Measurements from ENCODE around the gene SPINK4.

The SPINK4 gene

DNA sequence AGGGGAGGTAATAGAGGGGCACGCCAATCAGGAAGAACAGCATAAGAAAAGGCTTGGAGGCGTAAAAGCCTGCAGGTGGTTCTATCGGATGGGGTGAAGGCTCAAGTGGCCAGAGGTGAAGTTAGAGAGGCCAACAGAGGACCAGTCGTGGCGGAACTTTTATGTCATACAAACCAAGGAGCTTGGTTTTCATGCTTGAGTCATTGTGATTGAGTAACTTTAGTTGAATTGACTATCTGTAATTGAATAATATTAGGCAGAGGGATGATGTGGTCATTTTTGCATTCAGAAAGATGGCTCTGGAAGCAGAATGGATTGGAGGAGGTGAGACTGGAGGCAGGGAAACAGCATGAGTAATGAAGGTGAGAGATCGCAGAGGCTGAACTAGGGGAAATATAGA is 7.2 kb upstream of the SPINK4 start:
- no peaks in the 10 kb centered on the region for H3K9me3 ChIP-seq (replicated peaks; ENCODE audit: insufficient read depth, low read length)
- no peaks in the 10 kb centered on the region for H3K79me2 ChIP-seq (ENCODE audit: low read length)
- H3K27ac ChIP-seq (ENCODE audit: low read length), result no peak overlapping the region
- no peaks in the 10 kb centered on the region for H3K27me3 ChIP-seq (replicated peaks; ENCODE audit: insufficient read depth, low read length)
- H3K4me2 ChIP-seq (ENCODE audit: low read depth, low read length), result no peak overlapping the region
- no peak overlapping the region for H3K9ac ChIP-seq (ENCODE audit: low read length)
- H3K4me3 ChIP-seq (ENCODE audit: low read length), result no peak overlapping the region
- no peaks in the 10 kb centered on the region for H3F3A ChIP-seq (ENCODE audit: insufficient read depth, low read length)
- no peaks in the 10 kb centered on the region for H4K20me1 ChIP-seq (ENCODE audit: insufficient read depth, low read length)
- peak; percentile 2 for DNase-seq
- no peaks in the 10 kb centered on the region for H3K9me2 ChIP-seq (replicated peaks; ENCODE audit: insufficient read depth, low read length)
- no peaks in the 10 kb centered on the region for H3K36me3 ChIP-seq (replicated peaks; ENCODE audit: insufficient read depth, low read length)
- no peaks in the 10 kb centered on the region for H3K4me1 ChIP-seq (ENCODE audit: low read length)
- TF ChIP-seq EZH2phosphoT487 (IDR thresholded peaks at IDR 0.05; ENCODE audit: low read length), result no peak
- no peak for TF ChIP-seq EZH2 (optimal IDR thresholded peaks at IDR 0.05; ENCODE audit: low read depth, low read length)
- no peak for TF ChIP-seq CTCF (IDR thresholded peaks at IDR 0.05; ENCODE audit: low read length)
- no peak overlapping the region for H2AFZ ChIP-seq (ENCODE audit: low read length)

- H3K36me3 ChIP-seq (replicated peaks; ENCODE audit: insufficient read depth, low read length), result no peaks in the 10 kb centered on the region
- H3K9ac ChIP-seq (ENCODE audit: low read length), result no peak overlapping the region
- H3K27ac ChIP-seq (ENCODE audit: low read length), result no peak overlapping the region
- DNase-seq, result peak; percentile 4
- H3K9me3 ChIP-seq (replicated peaks; ENCODE audit: insufficient read depth, low read length), result no peaks in the 10 kb centered on the region
- H3K4me2 ChIP-seq (ENCODE audit: low read depth, low read length), result no peak overlapping the region
- H2AFZ ChIP-seq (ENCODE audit: low read length), result no peak overlapping the region
- no peaks in the 10 kb centered on the region for H3K4me1 ChIP-seq (ENCODE audit: low read length)
- H3F3A ChIP-seq (ENCODE audit: insufficient read depth, low read length), result no peaks in the 10 kb centered on the region
- no peak overlapping the region for H3K4me3 ChIP-seq (ENCODE audit: low read length)
- TF ChIP-seq EZH2phosphoT487 (IDR thresholded peaks at IDR 0.05; ENCODE audit: low read length), result no peak
- no peak for TF ChIP-seq EZH2 (optimal IDR thresholded peaks at IDR 0.05; ENCODE audit: low read depth, low read length)
- no peaks in the 10 kb centered on the region for H4K20me1 ChIP-seq (ENCODE audit: insufficient read depth, low read length)
- H3K9me2 ChIP-seq (replicated peaks; ENCODE audit: insufficient read depth, low read length), result no peaks in the 10 kb centered on the region
- no peaks in the 10 kb centered on the region for H3K79me2 ChIP-seq (ENCODE audit: low read length)
- no peaks in the 10 kb centered on the region for H3K27me3 ChIP-seq (replicated peaks; ENCODE audit: insufficient read depth, low read length)
Measured at GRCh38 chr9:33233626-33234342, 6.2 kb upstream of the SPINK4 start.

- no peak overlapping the region for H3K9ac ChIP-seq (ENCODE audit: low read length)
- H3K9me2 ChIP-seq (replicated peaks; ENCODE audit: insufficient read depth, low read length), result no peaks in the 10 kb centered on the region
- no peak for DNase-seq
- H3K4me2 ChIP-seq (ENCODE audit: low read depth, low read length), result no peak overlapping the region
- TF ChIP-seq CTCF (IDR thresholded peaks at IDR 0.05; ENCODE audit: low read length) (no peak), EZH2phosphoT487 (IDR thresholded peaks at IDR 0.05; ENCODE audit: low read length) (no peak), EZH2 (optimal IDR thresholded peaks at IDR 0.05; ENCODE audit: low read depth, low read length) (no peak)
- H4K20me1 ChIP-seq (ENCODE audit: insufficient read depth, low read length), result no peaks in the 10 kb centered on the region
- no peaks in the 10 kb centered on the region for H3K4me1 ChIP-seq (ENCODE audit: low read length)
- H3K4me3 ChIP-seq (ENCODE audit: low read length), result no peak overlapping the region
- no peaks in the 10 kb centered on the region for H3K36me3 ChIP-seq (replicated peaks; ENCODE audit: insufficient read depth, low read length)
- no peak overlapping the region for H2AFZ ChIP-seq (ENCODE audit: low read length)
- H3K9me3 ChIP-seq (replicated peaks; ENCODE audit: insufficient read depth, low read length), result no peaks in the 10 kb centered on the region
- no peaks in the 10 kb centered on the region for H3K79me2 ChIP-seq (ENCODE audit: low read length)
- no peaks in the 10 kb centered on the region for H3K27me3 ChIP-seq (replicated peaks; ENCODE audit: insufficient read depth, low read length)
- H3K27ac ChIP-seq (ENCODE audit: low read length), result no peak overlapping the region
- no peaks in the 10 kb centered on the region for H3F3A ChIP-seq (ENCODE audit: insufficient read depth, low read length)
Measured at GRCh38 chr9:33234511-33235467, 5.2 kb upstream of the SPINK4 start.
